Mucosa of gallbladder (tissue), 1 donor: ENCODE measurements around the gene CRELD1. TPM values are rescaled to one million over a fixed set of nuclear protein-coding genes. Genes with fewer than 3 reads are reported as not detected.
"Not testable (repeated sequence)": the region's sequence is repeated elsewhere in the genome, so short reads cannot be mapped to it uniquely, and the experiment has no call there.

Source experiments
- DNase-seq: peaks from one replicate; pipeline ENCODE4 v3.0.0-alpha.2; 2020; ENCODE audit warnings: low spot score
- total RNA-seq: library from RNA; stranded (reverse); gene quantifications from one replicate; pipeline ENCODE4 v1.2.1, GENCODE V29; 2021
- donor health status: DM: no; HTN: no; CAD: no.

The CRELD1 gene, protein sequence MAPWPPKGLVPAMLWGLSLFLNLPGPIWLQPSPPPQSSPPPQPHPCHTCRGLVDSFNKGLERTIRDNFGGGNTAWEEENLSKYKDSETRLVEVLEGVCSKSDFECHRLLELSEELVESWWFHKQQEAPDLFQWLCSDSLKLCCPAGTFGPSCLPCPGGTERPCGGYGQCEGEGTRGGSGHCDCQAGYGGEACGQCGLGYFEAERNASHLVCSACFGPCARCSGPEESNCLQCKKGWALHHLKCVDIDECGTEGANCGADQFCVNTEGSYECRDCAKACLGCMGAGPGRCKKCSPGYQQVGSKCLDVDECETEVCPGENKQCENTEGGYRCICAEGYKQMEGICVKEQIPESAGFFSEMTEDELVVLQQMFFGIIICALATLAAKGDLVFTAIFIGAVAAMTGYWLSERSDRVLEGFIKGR
- total RNA-seq, result 116 TPM

DNA sequence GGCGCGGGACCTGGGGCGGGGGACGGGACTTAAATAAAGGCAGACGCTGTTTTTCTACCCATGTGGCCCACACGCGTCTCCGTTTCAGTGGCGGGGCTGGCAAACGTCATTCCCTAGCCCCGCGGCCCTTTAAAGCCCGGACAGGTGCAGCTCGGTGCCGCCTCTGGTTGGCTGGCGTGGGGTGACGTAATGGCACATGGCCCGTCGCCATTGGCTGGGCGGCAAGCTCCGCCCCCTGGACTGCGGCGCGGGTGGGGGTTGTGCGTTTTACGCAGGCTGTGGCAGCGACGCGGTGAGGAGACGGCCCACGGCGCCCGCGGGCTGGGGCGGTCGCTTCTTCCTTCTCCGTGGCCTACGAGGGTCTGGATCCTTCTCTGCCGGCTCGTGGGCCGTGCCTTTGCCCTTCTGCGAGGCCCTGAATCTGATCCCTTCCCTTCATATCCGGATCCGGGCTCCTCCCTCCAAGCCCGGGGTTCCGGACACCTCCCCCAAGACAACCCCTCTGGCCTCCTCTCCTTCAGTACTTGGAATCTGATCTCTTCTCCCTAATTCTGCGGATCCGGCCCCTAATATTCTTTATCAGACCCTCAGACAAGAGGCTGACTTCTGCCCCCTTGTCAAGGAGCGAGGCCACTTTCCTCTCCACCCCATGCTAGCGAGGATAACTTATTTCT, at the start of gene CRELD1:
TSS of gene CRELD1 (plus strand) at position 274 of the 674 bp plus-strand sequence. CDS start 605 bp downstream, outside the sequence.
- peak; percentile 96 for DNase-seq

DNA sequence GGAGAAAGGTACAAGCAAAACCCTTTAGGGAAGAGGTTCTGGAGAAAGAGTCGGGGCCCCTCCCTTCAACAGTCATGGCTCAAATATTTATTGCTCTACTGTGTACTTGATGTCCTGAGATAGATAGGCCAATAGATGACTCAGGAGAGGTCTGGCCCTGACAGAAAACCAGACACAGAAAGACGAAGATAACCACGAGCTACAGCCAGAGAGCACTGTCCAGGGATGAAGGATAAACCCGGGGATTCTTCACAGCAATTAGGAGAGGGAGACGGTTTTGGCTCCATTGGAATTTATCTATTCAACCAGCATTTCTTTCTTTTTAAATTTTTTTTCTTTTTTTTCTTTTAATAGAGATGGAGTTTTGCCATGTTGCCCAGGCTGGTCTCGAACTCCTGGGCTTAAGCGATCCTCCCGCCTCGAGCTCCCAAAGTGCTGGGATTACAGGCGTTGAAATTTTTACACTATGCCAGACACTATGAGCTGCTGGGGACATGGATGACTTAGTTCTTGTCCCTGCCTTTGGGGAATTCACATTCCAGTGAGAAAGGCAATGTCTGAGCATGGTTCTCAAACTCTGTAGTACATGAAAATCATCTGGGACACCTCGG, 49.0 kb upstream of the CRELD1 start:
- no peak for DNase-seq

DNA sequence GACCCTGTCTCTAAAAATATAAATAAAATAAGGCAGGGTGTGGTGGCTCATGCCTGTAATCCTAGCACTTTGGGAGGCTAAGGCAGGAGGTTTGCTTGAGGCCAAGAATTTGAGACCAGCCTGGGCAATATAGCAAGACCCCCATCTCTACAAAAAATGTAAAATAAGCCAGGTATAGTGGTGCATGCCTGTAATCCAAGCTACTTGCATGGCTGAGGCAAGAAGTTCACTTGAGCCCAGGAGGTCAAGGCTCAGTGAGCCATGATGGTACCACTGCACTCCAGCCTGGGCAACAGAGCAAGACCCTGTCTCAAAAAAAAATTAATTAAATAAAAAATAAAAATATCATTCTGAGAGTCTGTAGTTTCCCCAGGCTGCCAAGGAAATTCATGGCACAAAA, 47.3 kb upstream of the CRELD1 start:
- no peak for DNase-seq

DNA sequence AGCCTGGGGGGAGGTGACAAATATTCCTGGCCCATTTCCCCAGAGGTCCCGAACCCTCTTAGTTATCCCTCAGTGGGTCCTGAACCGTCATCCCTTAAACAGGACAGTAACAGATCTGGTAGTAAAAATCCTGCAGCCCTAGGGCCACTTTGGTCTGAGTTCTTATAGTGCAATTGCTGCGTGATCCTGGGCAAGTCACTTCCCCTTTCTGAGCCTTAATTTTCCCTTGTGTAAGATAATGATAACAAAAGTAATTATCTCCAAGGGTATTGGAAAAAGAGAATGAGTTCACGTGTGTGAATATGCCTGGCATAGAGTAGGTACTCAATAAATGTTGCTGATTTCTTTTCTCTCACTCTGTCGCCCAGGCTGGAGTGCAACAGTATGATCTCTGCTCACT, 46.2 kb upstream of the CRELD1 start:
- no peak for DNase-seq

DNA sequence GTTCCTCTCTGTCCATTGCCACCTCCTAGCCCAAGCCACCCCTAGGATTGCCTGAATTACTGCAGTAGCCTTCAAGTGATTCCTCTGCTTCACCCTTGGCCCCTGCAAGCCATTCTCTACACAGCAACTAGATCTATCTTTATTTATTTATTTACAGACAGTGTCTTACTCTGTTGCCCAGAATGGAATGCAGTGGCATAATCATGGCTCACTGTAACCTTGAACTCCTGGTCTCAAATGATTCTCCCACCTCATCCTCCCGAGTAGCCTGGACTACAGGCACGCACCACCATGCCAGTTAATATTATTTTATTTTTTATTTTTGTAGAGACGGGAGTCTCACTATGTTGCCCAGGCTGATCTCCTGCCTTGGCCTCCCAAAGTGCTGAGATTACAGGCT, 45.1 kb upstream of the CRELD1 start:
- DNase-seq, result no peak

DNA sequence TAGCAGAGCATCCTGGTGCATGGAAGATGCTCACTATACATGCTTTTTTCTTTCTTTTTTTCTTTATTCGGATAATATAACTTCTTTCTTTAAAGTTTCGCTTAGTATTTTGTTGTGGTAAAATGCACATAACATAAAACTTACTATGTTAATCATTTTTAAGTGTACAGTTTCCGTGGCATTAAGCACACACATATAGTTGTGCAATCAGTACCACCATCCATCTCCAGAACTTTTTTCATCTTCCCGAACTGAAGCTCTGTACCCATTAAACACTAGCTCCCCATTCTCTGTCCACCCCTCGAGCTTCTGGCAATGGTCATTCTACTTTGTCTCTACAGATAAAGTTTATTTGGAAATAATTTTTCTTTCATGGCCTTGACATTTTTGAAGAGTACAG, 44.2 kb upstream of the CRELD1 start:
- no peak for DNase-seq

DNA sequence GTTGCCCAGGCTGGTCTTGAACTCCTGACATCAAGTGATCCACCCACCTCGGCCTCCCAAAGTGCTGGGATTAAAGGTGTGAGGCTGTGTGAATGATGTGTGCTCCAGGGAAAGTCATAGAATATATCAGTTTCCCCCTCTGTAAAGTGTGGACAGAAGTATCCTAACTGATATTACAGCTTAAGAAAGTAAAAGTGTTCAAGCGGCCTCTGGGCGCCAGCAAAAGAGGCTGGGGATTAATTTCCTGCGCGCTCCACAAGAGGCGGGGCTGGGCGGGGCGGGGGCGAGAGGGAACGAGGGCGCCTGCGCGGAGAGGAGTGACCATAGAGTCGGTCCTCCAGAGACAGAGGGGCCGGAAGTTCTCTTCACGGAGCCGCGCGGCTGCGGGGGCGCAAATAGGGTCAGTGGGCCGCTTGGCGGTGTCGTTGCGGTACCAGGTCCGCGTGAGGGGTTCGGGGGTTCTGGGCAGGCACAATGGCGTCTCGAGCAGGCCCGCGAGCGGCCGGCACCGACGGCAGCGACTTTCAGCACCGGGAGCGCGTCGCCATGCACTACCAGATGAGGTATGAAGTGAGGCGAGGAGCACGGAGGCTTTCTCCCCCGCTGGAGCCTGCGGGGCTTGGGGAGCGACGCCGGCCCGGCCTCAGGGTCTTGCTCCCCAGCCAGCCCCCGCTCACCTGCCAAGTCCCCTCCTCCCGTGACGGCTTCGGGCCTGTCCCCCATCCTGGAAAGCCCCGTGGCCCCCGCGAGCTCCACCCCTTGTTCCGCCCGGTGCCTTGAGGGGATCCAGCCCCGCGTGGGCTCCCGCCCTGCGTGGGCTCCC, 43.2 kb upstream of the CRELD1 start, which contains the start of gene JAGN1:
TSS of gene JAGN1 (plus strand) at position 362 of the 823 bp plus-strand sequence. CDS start at position 475, 113 bp downstream.
- DNase-seq, result peak; percentile 92

DNA sequence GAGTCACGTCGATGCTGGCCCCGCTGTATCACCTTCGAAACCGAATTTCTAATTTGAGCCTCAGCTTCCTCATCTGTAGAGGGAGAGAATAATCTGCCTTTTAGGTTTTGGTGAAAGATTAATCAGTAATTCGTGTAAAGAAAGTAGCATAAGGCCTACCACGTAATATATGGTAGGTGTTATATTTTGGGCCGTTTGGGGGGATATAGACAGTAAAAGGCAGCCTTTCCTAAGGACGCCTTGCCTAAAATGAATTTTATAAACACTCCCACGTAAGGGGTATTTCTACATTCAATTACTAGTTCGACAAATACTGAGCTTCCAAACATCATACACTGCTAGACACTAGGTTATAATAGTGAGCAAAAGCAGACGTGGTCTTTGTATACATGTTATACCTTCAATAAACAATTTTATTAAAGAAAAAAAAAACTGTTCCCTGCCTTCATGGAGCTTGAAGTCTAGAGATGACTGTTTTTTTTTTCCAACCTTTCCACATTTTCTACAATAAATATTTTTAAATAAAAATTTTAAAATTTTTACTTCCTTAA, 42.5 kb upstream of the CRELD1 start:
- no peak for DNase-seq

DNA sequence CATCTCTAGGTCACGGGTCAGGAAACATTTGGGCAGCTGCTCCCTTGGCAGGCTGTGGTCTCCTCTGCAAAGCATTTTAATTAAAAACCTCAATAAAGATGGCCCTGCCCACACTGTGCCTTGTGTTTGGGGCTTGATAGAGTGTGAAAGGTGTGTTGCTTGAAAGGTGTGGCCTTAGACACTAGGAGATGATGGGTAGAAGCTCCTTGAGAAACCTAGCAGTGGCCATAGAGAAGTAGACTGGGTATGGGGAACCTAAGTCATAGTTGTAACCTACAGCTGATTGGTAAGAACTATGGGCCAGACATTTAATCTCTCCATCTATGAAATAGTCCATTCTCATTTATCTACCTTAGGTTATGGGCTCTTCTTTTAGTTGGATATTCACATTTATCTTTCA, 39.9 kb upstream of the CRELD1 start:
- DNase-seq, result no peak

DNA sequence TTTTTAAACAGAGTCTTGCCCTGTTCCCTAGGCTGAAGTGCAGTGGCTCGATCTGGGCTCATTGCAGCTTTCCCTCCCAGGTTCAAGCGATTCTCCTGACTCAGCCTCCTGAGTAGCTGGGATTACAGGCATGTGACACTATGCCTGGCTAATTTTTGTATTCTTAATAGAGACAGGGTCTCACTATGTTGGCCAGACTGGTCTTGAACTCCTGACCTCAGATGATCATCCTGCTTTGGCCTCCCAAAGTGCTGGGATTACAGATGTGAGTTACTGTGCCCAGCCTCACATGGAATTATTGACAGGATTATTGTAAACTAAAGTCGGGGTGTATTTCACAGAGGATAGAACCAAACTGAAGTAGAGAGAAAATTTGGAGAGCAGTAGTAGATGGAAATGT, 37.9 kb upstream of the CRELD1 start:
- DNase-seq, result not testable (repeated sequence)

DNA sequence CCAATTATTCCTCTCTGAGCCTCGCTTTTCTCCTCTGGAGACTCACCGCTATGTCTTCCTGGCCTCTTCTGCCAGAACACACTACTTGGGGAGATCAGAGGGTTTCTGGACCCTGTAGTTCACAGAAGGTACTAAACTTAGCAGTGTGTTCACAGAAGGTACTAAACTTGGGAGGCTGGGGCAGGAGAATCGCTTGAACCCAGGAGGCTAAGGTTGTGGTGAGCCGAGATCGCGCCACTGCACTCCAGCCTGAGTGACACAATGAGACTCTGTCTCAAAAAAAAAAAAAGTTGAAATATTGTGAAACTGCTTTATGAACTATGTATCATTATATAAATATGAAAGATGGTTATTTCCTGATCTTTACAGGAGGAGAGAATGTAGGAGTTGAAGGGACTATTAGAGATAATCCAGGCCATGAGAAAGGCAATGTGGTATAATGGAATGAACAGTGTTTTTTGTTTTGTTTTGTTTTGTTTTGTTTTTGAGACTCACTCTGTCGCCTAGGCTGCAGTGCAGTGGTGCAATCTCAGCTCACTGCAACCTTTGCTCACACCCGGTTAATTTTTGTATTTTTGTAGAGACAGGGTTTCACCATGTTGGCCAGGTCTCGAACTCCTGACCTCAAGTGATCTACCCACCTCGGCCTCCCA, 36.8 kb upstream of the CRELD1 start:
- not testable (repeated sequence) for DNase-seq

DNA sequence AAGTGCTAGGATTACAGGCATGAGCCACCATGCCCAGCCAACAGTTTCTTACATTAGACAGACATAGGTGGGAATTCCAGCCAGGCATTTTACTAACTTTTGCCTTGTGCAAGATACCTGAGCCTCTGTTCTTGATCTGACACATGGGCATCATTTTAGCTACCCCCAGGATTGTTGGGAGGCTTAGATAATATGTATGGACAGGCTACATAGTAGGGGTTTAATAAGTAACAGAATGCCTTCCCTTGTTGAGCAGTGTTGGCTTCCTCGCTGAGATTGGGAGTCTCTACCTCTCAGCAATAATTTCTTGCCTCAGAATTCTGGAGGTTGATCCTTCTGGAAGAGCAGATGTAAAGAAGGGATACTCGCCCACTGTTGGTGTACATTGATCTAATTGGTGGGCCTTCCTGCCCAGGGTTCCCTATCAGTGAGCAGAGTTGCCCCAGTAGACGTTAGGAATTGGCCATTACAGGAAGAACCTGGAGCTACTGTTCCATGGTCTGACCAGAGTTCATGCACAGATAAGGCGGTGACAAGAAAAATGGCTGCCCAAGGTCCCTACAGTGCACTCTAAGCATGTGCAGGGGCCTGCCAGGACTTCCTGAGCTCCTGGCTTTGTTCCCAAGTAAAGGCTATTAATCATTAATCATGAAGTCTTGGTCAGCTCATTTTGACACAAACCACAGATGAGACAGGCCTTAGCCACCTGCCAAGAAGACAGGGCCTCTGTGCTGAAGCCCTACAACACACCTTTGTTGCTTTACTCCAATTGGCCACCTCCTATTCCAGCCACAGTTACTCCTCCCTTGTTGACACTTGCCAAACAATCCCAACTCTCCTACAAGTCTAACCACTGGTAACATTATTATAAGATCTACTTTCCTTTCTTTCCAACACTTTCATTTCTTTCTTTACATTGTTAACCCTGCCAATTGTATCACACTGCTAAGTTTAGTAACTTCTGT, 35.9 kb upstream of the CRELD1 start:
- DNase-seq, result peak; percentile 84

DNA sequence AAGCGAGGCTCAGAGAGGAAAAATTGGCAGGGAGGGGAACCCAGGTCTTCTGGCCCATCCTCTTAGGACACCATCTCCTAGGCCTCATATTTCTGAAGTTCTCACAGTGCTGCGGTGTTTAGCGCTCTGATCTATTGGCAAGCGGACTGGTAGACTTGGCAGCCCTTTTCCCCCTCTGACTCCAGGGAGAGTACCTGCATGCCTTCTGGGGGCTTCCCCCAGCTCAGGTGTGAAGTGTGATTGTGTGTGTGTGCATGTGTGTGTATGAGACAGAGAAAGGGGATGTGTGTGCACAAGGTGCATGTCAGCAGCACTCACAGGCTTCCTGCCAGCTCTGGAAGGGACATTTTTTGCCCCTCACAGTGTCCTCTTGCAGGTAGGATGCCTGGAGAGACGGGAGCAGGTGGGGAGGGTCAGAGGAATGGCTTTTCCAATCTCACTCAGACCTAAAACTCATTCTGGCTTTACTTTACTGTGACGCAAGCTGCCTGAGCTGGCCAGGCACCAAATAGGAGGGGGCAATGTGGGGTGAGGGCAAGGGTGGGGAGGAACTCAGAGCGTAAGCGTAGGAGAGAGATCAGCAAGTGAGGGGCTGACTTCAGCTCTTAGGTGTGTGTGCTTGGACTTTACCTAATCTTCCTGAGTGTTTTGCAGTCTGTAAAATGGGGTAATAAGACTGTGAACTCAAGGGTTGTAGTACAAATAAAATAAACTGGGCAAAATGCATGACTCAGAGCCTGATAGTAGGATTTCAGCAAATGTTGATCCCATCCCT, 35.0 kb upstream of the CRELD1 start:
- DNase-seq, result no peak

DNA sequence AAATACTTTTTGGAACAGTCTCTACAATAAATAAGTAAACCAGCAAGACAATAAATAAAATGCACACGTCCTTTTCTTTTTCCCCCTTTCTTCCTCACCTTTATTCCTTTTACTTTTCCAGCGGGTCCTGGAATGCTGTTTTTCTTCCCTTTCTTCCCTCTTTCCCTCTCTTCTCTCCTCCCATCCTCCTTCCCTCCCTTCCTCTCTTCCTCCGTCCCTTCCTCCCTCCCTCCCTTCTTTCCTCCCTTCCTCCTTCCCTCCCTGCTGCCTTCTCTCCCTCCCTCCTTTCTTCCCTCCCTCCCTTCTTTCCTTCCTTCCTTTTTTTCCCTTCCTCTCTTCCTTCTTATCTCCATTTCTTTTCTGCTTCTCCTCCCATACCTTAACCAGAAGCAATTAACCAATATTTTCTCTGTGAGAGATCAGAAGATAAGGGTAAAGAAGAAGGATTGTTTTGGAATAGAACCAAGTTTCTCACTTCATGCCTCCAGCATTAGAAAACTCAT, 34.3 kb upstream of the CRELD1 start:
- no peak for DNase-seq

DNA sequence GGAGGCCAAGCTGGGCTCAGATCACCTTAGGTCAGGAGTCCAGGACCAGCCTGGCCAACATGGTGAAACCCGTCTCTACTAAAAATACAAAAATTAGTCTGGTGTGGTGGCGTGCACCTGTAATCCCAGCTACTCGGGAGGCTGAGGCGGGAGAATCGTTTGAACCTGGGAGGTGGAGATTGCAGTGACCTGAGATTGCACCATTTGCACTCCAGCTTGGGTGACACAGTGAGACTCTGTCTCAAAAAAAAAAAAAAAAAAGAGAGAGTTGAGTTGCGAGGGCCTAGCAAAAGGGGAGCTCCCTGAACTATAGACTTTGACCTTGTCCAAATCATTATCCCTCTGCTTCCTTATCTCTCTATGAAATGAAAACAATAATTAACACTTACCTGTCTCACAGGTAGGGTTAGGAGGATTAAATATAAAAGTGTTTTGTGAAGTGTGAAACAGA, 32.6 kb upstream of the CRELD1 start:
- peak; percentile 60 for DNase-seq

DNA sequence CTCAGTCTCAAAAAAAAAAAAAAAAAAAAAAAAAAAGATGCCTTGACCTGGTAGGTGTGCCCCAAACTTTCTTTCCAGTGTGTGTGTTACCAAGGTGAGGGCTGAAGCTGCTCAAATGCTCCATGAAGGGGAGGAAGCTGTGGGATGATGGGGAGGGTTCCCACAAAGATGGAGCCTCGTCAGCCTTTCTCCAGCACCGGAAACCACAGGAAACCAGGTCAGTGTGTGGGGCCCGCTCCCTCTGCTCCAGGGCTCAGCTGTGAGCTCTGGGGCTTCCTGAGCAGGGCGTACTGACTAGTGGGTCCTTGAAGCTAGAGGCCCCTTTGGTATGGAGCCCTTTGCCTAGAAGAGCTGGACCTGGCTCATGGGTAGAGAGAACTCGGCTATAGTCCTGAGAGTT, 31.7 kb upstream of the CRELD1 start:
- no peak for DNase-seq

DNA sequence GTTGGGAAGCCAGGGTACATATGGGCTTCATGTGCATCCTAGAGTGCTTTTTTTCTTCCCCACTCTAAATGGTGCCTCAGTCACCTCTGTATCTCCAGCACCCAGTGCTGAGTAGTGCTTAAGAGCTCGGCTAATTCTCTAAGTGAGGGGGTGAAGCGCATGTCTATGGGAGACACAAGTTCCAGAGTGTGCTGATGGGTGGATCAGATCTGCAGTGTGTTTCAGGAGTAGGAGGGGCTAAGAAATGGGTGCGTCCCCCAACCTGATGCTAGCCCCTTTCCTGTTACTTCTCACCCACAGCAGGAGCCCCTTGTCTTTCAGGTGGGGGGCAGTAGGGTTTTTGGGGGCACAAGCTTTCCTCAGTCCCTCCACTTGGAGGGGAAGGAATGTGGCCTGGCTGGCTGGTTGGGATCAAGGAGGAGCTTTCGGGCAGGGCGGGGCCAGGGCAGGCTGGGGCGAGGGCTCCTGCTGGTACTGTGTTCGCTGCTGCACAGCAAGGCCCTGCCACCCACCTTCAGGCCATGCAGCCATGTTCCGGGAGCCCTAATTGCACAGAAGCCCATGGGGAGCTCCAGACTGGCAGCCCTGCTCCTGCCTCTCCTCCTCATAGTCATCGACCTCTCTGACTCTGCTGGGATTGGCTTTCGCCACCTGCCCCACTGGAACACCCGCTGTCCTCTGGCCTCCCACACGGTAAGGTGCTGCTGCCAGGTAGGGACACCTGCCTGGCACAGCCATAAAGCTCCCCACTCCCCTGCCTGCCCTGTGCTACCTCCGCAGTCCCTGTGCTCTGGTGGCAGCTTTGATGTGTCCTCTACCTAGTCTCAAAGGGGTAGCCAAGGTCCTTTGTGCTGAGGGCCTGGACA, 31.0 kb upstream of the CRELD1 start, which contains the start of gene IL17RE:
TSS of gene IL17RE (plus strand) at position 477 of the 866 bp plus-strand sequence. CDS start at position 562, 85 bp downstream.
- DNase-seq, result peak; percentile 60
